Fibroblast of skin of left quadriceps (primary cell): Measurements from ENCODE around the gene ATP9A.
"Not testable (repeated sequence)": the region's sequence is repeated elsewhere in the genome, so short reads cannot be mapped to it uniquely, and the experiment has no call there.

Experiments used
- DNase-seq, 2 experiments: peaks; one replicate each; pipeline ENCODE4 v3.0.0-alpha.2; 2013; ENCODE audit warnings: low read depth in 2 of 2

Gene ATP9A

DNA sequence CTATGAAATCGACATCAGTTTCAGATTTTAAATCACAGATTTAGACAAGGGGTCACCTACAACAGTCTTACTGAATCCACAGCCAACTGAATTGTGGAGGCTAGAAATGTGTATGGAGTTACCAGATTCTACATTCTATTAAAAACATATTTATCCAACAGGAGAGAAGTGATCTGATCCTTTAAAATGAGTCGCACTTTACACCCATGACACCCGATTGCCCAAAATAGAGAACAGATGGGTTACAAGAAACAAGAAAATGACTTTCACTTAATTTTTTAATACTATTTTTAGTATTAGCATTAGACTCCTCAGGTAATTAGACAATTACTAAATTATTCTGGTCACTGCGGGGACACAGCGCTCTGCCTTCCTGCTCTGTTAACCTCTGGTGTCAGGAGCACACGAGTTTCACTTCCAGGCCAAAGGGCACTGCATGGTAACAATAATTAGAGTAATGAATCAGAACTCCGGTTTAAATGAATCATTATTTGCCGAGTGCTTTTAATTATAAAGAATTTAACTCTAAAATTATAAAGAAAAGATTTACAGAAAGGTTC is 108.6 kb downstream of the ATP9A start:
- DNase-seq: no peak

DNA sequence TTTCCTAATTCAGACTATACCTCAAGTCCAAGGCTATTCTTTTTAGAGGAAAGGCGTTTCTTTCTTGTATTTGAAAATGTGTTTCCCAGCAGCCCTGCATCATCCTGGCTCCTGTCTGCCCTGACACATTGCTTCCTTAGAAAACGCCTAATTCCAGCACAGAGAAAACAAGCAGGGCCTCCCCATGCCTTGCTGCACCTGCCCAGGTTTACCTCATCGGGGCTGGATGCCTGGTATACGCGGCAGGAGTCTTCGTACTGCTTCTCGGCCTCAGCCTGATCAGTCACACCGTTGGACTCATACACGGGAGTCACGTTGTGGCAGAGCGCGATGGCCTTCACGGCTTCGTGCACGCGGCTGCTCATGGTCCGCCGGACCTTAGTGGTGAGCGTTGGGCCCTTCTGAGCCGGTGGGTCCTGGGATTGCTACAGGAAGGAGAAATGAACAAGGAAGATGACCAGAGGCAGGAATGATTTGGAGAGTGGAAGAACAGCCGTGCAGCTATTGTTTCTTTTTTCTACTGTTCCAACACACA is 111.4 kb downstream of the ATP9A start:
- no peak for DNase-seq

- DNase-seq: not testable (repeated sequence)
Observed at GRCh38 chr20:51656089-51656488, 112.1 kb downstream of the ATP9A start.

- DNase-seq: no peak
Observed at GRCh38 chr20:51654495-51654894, 113.7 kb downstream of the ATP9A start.

DNA sequence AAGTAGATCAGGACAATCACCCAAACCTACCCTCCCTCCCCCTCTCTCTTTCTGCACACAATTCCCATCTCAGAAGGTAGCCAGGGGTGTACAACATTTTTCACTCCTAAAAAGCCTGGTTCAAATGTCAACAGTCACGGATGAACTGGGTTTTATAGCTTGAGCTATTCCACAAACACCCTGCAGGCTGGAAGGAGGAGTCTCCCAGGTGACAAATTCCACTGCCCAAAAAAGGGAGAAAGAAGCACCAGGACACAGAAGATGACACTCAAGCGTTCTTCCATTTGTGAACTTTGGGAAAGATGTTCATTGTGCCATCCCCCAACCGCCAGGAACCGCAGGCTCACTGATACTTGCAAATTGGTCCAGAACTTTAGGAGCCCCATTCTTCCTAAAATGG is 114.1 kb downstream of the ATP9A start:
- DNase-seq: no peak

DNA sequence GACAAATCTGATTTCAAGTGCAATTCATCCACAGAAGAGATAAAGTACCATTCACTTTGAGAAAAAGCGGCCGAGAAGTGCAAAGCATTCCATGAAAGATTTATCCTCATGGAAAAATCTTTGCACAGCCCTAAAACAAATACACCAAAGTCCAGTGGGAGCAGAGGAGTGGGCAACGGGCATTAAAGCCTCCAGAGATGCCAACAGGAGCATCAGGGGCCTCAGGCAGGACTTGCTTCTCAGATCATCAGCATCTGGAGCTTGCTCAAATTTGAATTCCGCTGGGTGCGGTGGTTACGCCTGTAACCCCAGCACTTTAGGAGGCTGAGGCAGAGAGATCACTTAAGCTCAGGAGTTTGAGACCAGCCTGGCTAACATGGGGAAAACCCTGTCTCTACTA is 115.0 kb downstream of the ATP9A start:
- no peak for DNase-seq

DNA sequence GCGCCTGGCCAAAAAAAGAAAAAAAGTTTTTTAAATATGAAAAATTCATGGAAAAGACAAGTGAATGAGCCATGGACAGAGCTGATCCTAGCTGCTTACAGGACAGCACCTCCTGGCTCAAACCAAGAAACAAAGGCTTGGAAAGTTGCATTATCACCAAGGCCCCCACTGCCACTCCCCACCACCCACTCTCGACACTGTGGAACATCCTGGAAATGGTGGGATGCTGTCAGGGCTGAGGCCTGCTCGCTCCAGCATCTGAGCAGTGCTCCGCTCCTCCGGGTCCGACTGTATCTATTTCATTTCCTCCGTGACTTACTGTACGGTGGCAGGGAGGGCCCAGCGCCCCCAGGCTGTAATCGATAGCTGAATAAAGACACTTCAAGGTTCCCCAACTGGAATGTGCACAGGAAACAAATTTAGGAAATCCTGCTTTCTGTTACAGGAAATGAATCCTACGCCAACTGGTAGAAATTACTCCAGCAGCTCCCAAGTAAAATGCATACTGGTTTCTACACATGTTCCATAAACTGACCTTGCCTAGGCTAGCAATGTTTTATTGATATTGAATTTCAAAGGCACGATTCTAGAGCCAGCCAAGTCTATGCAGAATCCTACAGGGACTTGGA is 116.2 kb downstream of the ATP9A start:
- DNase-seq: no peak

DNA sequence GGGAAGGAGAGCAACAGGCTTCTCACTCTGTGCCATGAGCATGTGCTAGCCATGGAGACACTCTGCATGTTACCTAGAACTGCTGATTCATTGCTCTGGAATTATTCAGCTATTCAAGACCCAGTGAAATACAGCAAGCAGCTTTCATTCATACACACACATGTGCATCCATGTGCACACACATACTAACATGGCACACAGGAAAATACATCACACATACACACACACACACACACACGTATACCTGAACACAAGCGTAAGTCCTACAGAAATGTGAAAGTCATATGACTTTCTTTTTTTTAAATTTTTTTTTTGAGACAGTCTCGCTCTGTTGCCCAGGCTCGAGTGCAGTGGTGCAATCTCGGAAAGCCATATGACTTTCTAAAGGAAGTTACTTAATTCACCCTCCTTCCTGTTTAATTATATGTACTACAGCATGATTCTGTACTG is 117.5 kb downstream of the ATP9A start:
- DNase-seq: no peak

GRCh38 chr20:51648571-51648947 is 119.6 kb downstream of the ATP9A start:
- no peak for DNase-seq

DNA sequence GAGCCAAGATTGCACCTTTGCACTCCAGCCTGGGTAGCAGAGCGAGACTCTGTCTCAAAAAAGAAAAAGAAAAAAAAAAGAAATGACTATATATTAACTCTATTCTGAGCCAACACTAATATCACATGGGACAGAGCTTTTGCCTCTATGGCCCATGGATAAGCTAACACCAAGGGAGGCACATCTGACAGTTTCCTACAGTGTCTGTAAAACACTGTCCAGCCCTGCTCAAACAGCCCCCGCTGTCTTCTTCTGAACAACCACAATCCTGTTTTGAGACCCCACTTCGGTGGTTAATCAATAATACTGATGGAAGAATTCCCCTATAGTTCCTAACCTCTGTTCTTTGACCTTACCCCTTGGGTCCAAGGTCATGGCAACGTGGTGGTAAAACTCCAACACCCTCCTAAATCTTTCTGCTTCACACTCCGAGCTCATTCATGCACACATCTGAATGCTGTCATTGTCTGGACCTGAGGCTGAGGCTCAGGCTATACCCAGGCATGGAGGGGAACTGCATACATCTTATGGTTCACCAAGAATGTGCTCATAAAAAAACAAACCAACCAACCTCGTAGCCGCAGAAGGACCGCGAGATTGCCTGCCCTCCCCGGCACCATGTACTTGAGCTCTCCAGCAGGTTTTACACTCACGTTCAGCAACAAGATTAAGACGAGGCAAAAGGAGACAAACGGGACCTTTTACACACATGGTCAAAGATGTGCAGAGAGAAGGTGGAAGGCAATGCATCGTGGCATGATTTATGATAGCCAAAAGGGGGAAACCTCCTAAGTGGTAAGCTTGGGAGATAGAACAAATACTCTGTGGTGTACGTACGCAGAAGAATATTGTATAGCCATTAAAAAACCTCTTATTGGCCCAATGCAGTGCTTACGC is 120.3 kb downstream of the ATP9A start:
- DNase-seq: no peak

- DNase-seq: not testable (repeated sequence)
Observed at GRCh38 chr20:51643810-51644209, 124.4 kb downstream of the ATP9A start.

DNA sequence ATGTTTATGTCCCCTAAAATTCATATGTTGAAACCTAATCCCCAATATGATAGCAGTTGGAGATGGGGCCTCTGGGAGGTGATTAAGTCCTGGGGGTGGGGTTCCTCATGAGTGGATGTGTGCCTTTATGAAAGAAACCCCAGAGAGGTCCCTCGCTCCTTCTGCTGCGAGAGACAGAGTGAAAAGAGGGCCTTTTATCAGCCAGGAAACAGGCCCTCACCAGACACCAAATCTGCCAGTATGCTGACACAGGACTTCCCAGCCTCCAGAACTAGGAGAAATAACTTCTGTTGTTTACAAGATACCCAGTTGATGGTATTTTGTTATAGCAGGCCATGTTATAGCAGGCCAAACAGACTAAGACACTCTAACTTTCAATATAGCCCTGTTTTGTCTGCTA is 124.8 kb downstream of the ATP9A start:
- DNase-seq: no peak

GRCh38 chr20:51641866-51642265 is 126.3 kb downstream of the ATP9A start:
- DNase-seq: no peak

GRCh38 chr20:51640743-51641142 is 127.4 kb downstream of the ATP9A start:
- DNase-seq: no peak

GRCh38 chr20:51639206-51639832 is 128.9 kb downstream of the ATP9A start:
- DNase-seq: no peak

DNA sequence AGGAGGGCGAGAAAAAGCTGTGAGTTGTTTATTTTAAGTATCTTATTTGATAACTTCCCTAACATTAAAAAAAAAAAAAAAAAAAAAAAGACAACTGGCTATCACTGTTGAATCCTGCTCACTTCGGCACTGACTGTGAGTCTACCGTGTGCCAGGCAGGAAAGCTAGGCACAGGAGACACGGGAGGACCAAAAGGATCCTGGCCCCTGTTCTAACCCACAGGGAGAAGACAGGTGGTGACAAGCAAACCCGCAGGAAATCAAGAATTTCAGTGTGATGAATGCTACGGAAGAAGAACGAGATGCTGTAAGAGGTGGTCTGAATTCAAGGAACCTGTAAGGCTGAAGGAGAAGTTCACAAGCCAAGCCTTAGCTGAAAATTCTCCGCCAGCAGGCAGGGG is 130.9 kb downstream of the ATP9A start:
- no peak for DNase-seq

DNA sequence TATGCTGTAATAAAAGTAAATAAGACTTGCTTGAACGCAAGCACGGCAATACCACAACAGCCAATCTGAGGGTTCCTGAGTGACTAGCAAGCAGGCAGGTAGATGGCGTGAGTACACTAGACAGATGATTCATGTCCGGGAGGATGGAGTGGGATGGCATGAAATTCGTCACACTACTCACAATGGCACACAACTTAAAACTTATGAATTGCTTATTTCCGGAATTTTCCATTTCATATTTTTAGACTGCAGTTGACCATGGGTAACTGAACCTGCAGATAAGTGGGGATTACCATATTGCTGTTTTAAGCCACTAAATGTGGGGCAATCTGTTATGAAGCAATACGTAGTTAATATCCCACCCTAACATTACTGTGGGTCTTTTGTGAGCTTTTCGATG is 132.1 kb downstream of the ATP9A start:
- DNase-seq: no peak

GRCh38 chr20:51635680-51636079 is 132.5 kb downstream of the ATP9A start:
- no peak for DNase-seq

- DNase-seq: no peak
Observed at GRCh38 chr20:51634877-51635276, 133.3 kb downstream of the ATP9A start.

- no peak for DNase-seq
Observed at GRCh38 chr20:51634257-51634656, 133.9 kb downstream of the ATP9A start.

- DNase-seq: no peak
Observed at GRCh38 chr20:51633430-51633829, 134.8 kb downstream of the ATP9A start.

GRCh38 chr20:51631953-51632352 is 136.2 kb downstream of the ATP9A start:
- DNase-seq: no peak
